ENCODE results near the gene SSBP1. TPM values are rescaled to one million over a fixed set of nuclear protein-coding genes. Genes with fewer than 3 reads are reported as not detected.

Gene SSBP1
- total and polyA plus RNA-seq, 2 of the 8 experiments (the other 6 are each of a cell fraction or from before 2014, with no cell fraction given): 136 to 254 TPM

DNA sequence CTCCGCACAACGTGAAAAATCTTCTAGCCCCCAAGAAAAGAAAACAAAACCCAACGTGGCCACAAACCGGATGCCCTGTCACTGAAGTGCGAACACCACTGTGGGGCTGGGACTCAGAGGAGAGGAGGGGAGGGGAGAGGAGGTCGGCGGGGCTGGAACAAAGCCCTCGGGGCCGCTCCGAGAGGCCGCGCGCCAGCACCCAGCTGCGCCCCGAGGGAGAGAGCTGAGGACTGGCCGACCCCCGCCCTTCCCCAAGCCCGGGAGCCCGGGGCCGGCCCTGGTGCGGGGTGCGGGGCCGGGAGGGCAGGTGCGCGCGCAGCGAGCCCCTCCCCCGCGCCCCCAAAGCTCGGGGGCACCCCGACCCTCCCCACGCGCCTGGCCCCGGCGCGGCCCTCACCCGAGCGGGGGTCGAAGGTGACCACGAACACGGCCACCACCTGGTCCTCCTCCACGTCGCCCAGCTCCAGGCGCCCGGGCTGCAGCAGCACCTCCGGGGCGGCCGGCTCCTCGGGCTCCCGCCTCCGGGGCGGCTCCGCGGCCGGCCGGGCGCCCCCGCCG lies 36.6 kb upstream of the SSBP1 start:
- H3K4ac ChIP-seq (replicated peaks; ENCODE audit: insufficient read length, low read depth, low read length): no peak overlapping the region
- no peak overlapping the region; the same call in 1 of the 2 replicates for H2BK5ac ChIP-seq (ENCODE audit: low read depth, low read length)
- no peak overlapping the region for H2AFZ ChIP-seq (ENCODE audit: low read length)
- peaks cover 2% of the 10 kb centered on the region; the same call in 1 of the 2 replicates for H3K79me1 ChIP-seq (ENCODE audit: low read depth, low read length)
- H4K8ac ChIP-seq (ENCODE audit: extremely low read depth, insufficient read depth, low read length): peak overlapping the region; percentile 69; the same call in 1 of the 2 replicates
- H3K79me2 ChIP-seq (ENCODE audit: control insufficient read depth in 1 of 2, insufficient read depth in 2 of 2, low read length in 2 of 2): peaks cover 0 to 42% of the 10 kb centered on the region in 2 experiments; a peak in 2 of 4 replicates
- peak overlapping the region; percentile 63 to 73 (median 68) for H3K4me3 ChIP-seq (ENCODE audit: extremely low read depth in 1 of 4, insufficient read depth in 2 of 4, low read depth in 3 of 4, low read length in 4 of 4)
- ChIA-PET CTCF (ENCODE audit: partially characterized antibody) (interaction anchor here (0.6 to 1.6 kb wide), 7 partner anchors 13 to 908 kb away, joined by 3 to 6 read pairs (median 3); no protein-coding TSS in a partner anchor), POLR2A (ENCODE audit: partially characterized antibody) (interaction anchor here (0.6 to 3.6 kb wide), 9 partner anchors 11 to 46 kb away, joined by 3 to 16 read pairs (median 3); partner anchors contain the start of gene SSBP1)
- peaks cover 0 to 16% (median 10%) of the 10 kb centered on the region in 4 experiments; a peak in 6 of 7 replicates for H3K4me1 ChIP-seq (replicated peaks in 1 of 4; ENCODE audit: control insufficient read depth in 3 of 4, insufficient read depth in 4 of 4, low read length in 3 of 4)
- H2BK20ac ChIP-seq (ENCODE audit: low read length): no peak overlapping the region
- H3K23me2 ChIP-seq (ENCODE audit: low read depth, low read length): peaks cover 3% of the 10 kb centered on the region; the same call in 1 of the 2 replicates
- H3K23ac ChIP-seq (ENCODE audit: insufficient read length): no peak overlapping the region
- H3K9ac ChIP-seq (replicated peaks in 1 of 4; ENCODE audit: extremely low read depth in 1 of 4, low read depth in 3 of 4, low read length in 3 of 4): peak overlapping the region in 3 of 4 experiments; percentile 43 to 61 (median 57); a peak in 4 of 7 replicates
- no peak overlapping the region for H3K14ac ChIP-seq (ENCODE audit: insufficient read length)
- H4K91ac ChIP-seq (replicated peaks; ENCODE audit: insufficient read length, low read length): no peak overlapping the region
- peaks cover 0 to 8% (median 5%) of the 10 kb centered on the region in 4 experiments; a peak in 3 of 7 replicates for H3K27me3 ChIP-seq (replicated peaks in 1 of 4; ENCODE audit: control insufficient read depth in 3 of 4, extremely low read depth in 1 of 4, insufficient read depth in 3 of 4, low read length in 3 of 4)
- no peaks in the 10 kb centered on the region for H3K36me3 ChIP-seq (ENCODE audit: control insufficient read depth in 2 of 4, insufficient read depth in 4 of 4, low read length in 3 of 4)
- H4K20me1 ChIP-seq (replicated peaks in 1 of 2; ENCODE audit: control insufficient read depth in 1 of 2, insufficient read depth in 2 of 2, low read length in 2 of 2): peaks cover 0 to 2% of the 10 kb centered on the region in 2 experiments
- no peaks in the 10 kb centered on the region for H3K9me3 ChIP-seq (ENCODE audit: insufficient read depth in 2 of 2, low read depth in 1 of 2, low read length in 1 of 2)
- peak overlapping the region; percentile 56 to 93 for H3K4me2 ChIP-seq (ENCODE audit: insufficient read depth in 1 of 2, low read depth in 2 of 2, low read length in 2 of 2)
- FAIRE-seq (no peak), DNase-seq (ENCODE audit: low read depth in 1 of 2, low spot score in 2 of 2) (peak in 1 of 2 experiments; percentile 75)
- no peak overlapping the region for H2BK15ac ChIP-seq (ENCODE audit: low read length)
- peak overlapping the region; percentile 52 for H4K5ac ChIP-seq (ENCODE audit: insufficient read length, low read depth, low read length)
- H2BK120ac ChIP-seq (replicated peaks; ENCODE audit: low read depth, low read length): no peak overlapping the region
- H3K18ac ChIP-seq (ENCODE audit: extremely low read depth, low read length): 0 out of 2 replicates have a peak overlapping the region, but pooled peaks have one; percentile 33
- H2AK5ac ChIP-seq (ENCODE audit: low read depth, low read length): no peak overlapping the region
- WGBS, 2 experiments (ENCODE audit: extremely low coverage in 1 of 2, insufficient coverage in 1 of 2, insufficient read length in 1 of 2, insufficient replicate concordance in 2 of 2, low coverage in 1 of 2, low lambda C conversion rate in 2 of 2, missing lambda C conversion rate in 1 of 2): 0% methylated on average over 1 of the region's 59 CpGs; no CpG with 5 or more reads in 1 of the 2 experiments
- H3K56ac ChIP-seq (replicated peaks; ENCODE audit: insufficient read length, low read depth, low read length): no peak overlapping the region
- H3K27ac ChIP-seq (ENCODE audit: low read depth, low read length): no peak overlapping the region
- H2BK12ac ChIP-seq (ENCODE audit: low read depth, low read length): no peak overlapping the region
- no peak for TF ChIP-seq EZH2 (IDR thresholded peaks at IDR 0.05; ENCODE audit: low read depth, low read length, severe bottlenecking)
- TF ChIP-seq CREB1 (IDR thresholded peaks at IDR 0.05): no peak
- TF ChIP-seq SIX5 (IDR thresholded peaks at IDR 0.05; ENCODE audit: low read depth, low read length): no peak
- TF ChIP-seq RBBP5 (IDR thresholded peaks at IDR 0.05; ENCODE audit: borderline replicate concordance, low read depth, low read length): peak; percentile 47; the same call in 1 of the 2 replicates
- no peak for TF ChIP-seq RXRA (IDR thresholded peaks at IDR 0.05; ENCODE audit: insufficient read depth, low read depth, low read length)
- TF ChIP-seq GTF2F1 (IDR thresholded peaks at IDR 0.05; ENCODE audit: borderline replicate concordance, low read depth, low read length): no peak
- TF ChIP-seq KDM4A (IDR thresholded peaks at IDR 0.05; ENCODE audit: low read depth, low read length, severe bottlenecking): peak; percentile 90
- TF ChIP-seq HDAC6 (IDR thresholded peaks at IDR 0.05; ENCODE audit: low read depth, low read length): no peak
- TF ChIP-seq SUZ12 (IDR thresholded peaks at IDR 0.05; ENCODE audit: low read length): no peak
- TF ChIP-seq KDM1A (IDR thresholded peaks at IDR 0.05; ENCODE audit: borderline replicate concordance, low read length): no peak
- TF ChIP-seq CTBP2 (IDR thresholded peaks at IDR 0.05; ENCODE audit: borderline replicate concordance, insufficient read depth, insufficient read length, low read length): no peak
- TF ChIP-seq GABPA (IDR thresholded peaks at IDR 0.05; ENCODE audit: borderline replicate concordance, insufficient read depth, low read length): no peak
